ENCODE results near the gene ARL8B. TPM values are rescaled to one million over a fixed set of nuclear protein-coding genes. Genes with fewer than 3 reads are reported as not detected.

ARL8B gene
- total RNA-seq, 1 experiment from 2014 or later: 29.0 TPM

GRCh38 chr3:5222283-5223005, 100.4 kb downstream of the ARL8B start:
- H3K27ac Mint-ChIP-seq: peak overlapping the region in 2 of 3 experiments; percentile 37 to 84; a peak in 3 of 7 replicates
- no peak overlapping the region for H2BK20ac ChIP-seq (ENCODE audit: low read depth, low read length, poor library complexity, severe bottlenecking)
- no peak overlapping the region for H3K56ac ChIP-seq (ENCODE audit: insufficient read length, low read depth, low read length)
- peaks cover 33 to 41% of the 10 kb centered on the region in 2 experiments for H3K4me1 Mint-ChIP-seq
- no peak overlapping the region for H3T11ph ChIP-seq (ENCODE audit: low read length)
- no peak overlapping the region for H3K4me2 ChIP-seq (ENCODE audit: insufficient read depth, insufficient read length, low read length)
- no peak overlapping the region for H2AFZ ChIP-seq (ENCODE audit: low read length)
- H3K9me3 Mint-ChIP-seq: no peaks in the 10 kb centered on the region
- H2BK15ac ChIP-seq (ENCODE audit: low read depth, low read length): no peak overlapping the region
- no peaks in the 10 kb centered on the region; the same call in 1 of the 2 replicates for H3K4me1 ChIP-seq (ENCODE audit: insufficient read depth, low read length)
- H3K27me3 ChIP-seq (ENCODE audit: insufficient read depth, low read length): no peaks in the 10 kb centered on the region
- no peak overlapping the region for H2BK120ac ChIP-seq (ENCODE audit: low read depth, low read length, poor library complexity, severe bottlenecking)
- DNase-seq: no peak
- no peaks in the 10 kb centered on the region for H3K79me2 ChIP-seq (ENCODE audit: insufficient read depth, low read length)
- WGBS (ENCODE audit: extremely low coverage, insufficient read length, low lambda C conversion rate): no CpG with 5 or more reads among the region's 13 CpGs
- H4K8ac ChIP-seq (replicated peaks; ENCODE audit: insufficient read length, low read depth, low read length): no peak overlapping the region
- no peak overlapping the region for H3K27ac ChIP-seq (ENCODE audit: insufficient read length, low read depth, low read length)
- H3K9ac ChIP-seq (ENCODE audit: extremely low read depth, insufficient read length, low read length): no peak overlapping the region
- no peaks in the 10 kb centered on the region for H3K79me1 ChIP-seq (ENCODE audit: insufficient read depth, low read depth, low read length, poor library complexity, severe bottlenecking)
- H2BK12ac ChIP-seq (ENCODE audit: insufficient read length, low read depth, low read length): no peak overlapping the region
- no peaks in the 10 kb centered on the region for H3K27me3 Mint-ChIP-seq (ENCODE audit: low read depth)
- no peak overlapping the region for H3K14ac ChIP-seq (ENCODE audit: insufficient read depth, low read length)
- H3K9me3 ChIP-seq (ENCODE audit: control insufficient read depth, low read depth, low read length): no peaks in the 10 kb centered on the region
- no peaks in the 10 kb centered on the region for H4K20me1 ChIP-seq (ENCODE audit: control insufficient read depth, insufficient read depth, insufficient read length)
- no peak overlapping the region for H3K4ac ChIP-seq (ENCODE audit: low read depth, low read length)
- no peak overlapping the region for H2AK5ac ChIP-seq (ENCODE audit: insufficient read length, low read length)
- H3K36me3 Mint-ChIP-seq (ENCODE audit: insufficient read depth in 1 of 3, low read depth in 3 of 3): peaks cover 0 to 4% (median 4%) of the 10 kb centered on the region in 3 experiments; a peak in 6 of 7 replicates
- no peak overlapping the region for H4K5ac ChIP-seq (ENCODE audit: insufficient read length, low read depth, low read length)
- H4K91ac ChIP-seq (ENCODE audit: insufficient read length, low read depth, low read length): no peak overlapping the region
- no peak overlapping the region for H3K23ac ChIP-seq (ENCODE audit: insufficient read length, low read depth, low read length)
- H2BK5ac ChIP-seq (ENCODE audit: insufficient read length, low read length): no peak overlapping the region
- no peak overlapping the region for H3K4me3 Mint-ChIP-seq
- no peak overlapping the region for H3K18ac ChIP-seq (ENCODE audit: insufficient read length, low read depth, low read length)
- H3K23me2 ChIP-seq (ENCODE audit: insufficient read length, low read depth, low read length, poor library complexity, severe bottlenecking): no peaks in the 10 kb centered on the region
- TF ChIP-seq, protein P1, sequence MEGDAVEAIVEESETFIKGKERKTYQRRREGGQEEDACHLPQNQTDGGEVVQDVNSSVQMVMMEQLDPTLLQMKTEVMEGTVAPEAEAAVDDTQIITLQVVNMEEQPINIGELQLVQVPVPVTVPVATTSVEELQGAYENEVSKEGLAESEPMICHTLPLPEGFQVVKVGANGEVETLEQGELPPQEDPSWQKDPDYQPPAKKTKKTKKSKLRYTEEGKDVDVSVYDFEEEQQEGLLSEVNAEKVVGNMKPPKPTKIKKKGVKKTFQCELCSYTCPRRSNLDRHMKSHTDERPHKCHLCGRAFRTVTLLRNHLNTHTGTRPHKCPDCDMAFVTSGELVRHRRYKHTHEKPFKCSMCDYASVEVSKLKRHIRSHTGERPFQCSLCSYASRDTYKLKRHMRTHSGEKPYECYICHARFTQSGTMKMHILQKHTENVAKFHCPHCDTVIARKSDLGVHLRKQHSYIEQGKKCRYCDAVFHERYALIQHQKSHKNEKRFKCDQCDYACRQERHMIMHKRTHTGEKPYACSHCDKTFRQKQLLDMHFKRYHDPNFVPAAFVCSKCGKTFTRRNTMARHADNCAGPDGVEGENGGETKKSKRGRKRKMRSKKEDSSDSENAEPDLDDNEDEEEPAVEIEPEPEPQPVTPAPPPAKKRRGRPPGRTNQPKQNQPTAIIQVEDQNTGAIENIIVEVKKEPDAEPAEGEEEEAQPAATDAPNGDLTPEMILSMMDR (conservative IDR thresholded peaks at IDR 0.05): no peak
